ENCODE data around the gene SLIT3.

- TF ChIP-seq POLR2A (IDR thresholded peaks at IDR 0.05) (no peak), CTCF (IDR thresholded peaks at IDR 0.05) (no peak)
Measured at GRCh38 chr5:169219961-169220360, 81.0 kb downstream of the SLIT3 start.
